DMS79 (cell line): Measurements from ENCODE around the gene RTL5.

Source experiments
- DNase-seq: peaks from one replicate; lab custom pipeline; 2025; lab: John Stamatoyannopoulos, UW

RTL5 gene

DNA sequence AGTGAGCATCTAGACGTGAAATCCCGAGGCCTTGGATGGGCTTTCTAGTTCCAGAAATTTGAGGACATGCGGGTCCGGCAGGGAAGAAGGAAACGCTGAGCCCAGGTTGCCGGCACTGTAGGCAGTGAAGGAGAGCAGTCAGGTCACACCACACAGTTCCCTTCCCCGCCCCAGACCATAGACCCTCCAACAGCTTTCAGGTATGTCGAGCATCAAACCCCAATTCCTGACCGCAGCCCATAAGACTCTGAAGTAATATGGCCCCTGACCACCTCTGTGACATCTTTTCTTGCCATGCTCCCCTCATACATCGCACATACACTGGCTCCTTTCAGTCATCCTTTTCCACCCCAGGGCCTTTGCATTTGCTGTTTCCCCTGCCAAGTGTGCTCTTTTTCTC lies 23.0 kb downstream of the RTL5 start:
- no peak for DNase-seq

DNA sequence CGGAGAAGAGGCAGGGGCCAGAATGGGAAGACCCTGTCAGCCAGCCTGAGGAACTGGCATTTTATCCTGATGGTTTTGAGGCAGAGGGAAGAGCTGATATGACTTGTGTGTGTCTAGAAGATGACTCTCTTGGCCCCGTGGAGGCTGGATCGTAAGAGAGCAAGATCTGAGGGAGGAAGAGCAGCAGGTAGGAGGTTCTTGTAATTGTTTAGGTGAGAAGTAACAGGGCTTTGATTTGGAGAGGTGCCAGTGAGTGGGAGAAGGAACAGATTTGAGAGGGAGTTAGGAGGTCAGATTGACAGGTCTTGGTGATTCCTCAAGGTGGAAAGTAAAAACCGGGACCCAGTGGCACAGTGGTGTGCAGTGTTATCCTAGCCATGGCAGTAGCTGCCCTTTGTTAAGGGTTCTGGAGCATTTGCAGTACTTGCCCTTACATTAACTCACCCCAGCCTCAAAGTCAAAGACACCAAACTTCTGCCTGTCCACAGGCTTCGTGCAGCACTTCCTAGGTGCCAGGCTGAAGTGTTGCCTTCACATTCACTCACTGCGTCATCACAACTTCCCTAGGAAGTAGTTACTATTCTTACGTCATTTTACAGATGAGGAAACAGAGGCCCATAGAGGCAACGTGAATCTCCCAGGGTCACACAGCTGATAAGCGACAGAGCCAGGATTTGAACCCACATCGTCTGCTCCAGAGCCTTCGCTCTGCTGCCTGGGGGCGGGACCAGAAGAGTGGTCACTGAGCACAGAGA lies 23.7 kb downstream of the RTL5 start:
- no peak for DNase-seq

DNA sequence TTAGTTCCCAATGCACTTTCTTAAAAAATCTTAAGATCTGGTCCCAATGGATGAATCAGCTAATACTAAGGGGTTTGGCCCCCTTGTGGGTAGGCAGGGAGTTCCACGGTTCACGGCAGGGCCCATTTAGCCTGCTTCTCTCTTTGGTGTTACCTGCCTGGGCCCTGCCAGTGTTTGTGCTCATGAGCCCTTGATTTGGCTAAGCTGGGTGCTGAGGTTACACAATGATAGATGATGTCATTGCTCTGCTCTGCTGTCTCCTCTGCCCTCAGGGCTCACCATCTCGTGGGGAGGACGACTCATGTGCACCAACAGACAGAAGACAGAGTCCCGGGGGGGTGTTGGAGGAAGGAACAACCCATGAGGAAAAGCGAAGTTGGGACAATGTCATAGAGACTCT lies 24.4 kb downstream of the RTL5 start:
- DNase-seq, result no peak

DNA sequence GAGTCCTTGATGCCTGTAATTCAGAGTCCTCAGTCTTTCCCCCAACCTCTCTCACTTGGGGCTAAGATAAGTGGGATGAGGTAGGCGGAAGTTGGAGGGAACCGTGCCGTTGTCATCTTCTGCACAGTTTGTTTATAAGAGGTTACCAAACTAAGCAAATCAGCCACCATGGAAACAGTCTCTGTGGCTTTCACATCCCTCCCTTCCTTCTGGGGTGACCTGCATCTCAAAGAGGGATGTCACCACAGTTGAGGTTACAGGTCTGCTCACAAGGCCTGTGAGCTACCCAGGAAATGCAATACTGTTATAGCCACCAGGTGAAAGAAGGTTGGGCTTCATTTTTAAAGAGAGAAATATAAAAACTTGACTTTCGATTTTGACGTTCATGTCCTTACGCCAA lies 26.3 kb downstream of the RTL5 start:
- no peak for DNase-seq

DNA sequence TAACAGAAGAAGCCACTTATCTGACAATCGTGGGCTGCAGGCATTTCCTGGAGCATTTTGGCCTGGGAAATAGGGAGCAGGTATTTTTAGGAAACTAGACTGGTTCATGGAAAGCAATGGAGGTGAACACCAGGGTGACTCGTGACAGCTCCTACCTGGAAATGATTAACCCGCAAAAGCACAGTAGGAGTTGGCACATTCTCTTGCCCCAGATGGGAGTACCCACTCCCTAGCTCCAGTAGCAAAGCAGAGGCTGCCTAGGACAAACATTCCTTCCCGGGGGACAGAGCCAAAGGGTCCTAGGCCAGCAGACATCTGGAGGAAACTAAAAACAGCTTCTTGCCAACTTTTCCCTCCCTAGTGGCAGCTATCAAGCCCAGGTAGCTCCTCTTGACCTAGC lies 29.0 kb downstream of the RTL5 start:
- no peak for DNase-seq

DNA sequence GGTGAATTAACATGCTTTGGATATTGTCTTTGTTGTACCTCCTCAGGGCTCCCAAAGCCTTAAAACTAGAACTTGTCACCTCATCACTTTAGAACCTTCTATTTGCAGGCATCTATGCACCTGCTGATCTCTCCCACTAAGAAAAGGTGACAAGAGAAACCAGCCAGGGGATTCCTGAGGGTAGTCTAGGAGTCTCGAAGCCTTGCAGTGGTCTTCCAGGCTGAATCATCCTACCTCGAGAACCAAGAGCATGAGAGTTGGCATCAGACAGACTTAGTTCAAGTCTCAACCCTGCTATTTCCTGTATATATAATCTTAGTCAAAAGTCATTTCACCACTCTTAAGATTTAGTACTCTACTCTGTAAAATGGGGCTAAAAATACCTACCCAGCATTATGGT lies 29.6 kb downstream of the RTL5 start:
- DNase-seq, result no peak

DNA sequence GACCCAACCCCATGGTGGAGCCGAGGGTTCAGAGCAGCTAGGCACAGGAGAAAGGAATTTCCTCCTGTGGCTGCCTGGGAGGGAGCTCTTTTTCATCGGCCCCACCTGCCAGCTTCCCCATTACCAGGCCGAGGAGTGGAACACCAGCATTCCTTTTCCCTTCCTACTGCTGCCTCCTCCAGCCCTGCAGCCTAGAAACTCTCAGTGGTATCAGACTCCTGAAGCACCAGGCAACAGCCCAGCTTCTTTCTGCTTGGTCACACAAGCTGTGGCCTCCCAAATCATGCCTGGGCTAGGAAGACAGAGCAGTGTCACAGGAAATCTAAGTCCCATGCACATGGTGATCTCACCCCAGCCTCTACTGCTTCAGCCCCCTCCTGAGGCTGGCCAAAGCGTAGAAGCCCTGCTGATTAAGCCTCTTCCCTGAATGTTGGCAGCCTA lies 30.1 kb downstream of the RTL5 start:
- DNase-seq, result no peak

DNA sequence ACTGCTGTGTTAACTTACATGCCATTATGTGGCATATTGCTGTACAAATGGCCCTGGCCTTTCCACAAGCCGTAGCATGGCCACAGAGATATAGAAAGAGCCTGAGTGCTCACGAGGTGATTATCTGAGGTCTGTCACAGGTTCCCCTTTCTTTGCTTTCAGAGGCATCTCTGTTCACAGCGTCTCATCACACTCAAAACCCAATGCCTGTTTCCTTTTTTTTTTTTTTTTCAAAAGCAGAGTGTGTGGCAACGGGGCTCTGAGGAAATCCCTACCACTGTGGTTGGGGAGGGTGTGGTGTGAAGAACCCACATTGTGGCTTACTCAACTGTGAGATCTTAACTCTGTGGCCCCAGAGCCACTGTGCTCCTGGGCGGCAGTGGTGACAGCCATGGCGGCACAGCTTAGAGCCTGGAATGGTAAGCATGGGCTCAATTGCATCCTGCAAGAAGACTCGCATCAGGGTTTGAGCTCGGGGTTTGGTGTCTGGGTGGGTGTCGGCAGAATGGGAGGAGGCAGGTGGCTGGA lies 30.8 kb downstream of the RTL5 start:
- DNase-seq, result no peak

DNA sequence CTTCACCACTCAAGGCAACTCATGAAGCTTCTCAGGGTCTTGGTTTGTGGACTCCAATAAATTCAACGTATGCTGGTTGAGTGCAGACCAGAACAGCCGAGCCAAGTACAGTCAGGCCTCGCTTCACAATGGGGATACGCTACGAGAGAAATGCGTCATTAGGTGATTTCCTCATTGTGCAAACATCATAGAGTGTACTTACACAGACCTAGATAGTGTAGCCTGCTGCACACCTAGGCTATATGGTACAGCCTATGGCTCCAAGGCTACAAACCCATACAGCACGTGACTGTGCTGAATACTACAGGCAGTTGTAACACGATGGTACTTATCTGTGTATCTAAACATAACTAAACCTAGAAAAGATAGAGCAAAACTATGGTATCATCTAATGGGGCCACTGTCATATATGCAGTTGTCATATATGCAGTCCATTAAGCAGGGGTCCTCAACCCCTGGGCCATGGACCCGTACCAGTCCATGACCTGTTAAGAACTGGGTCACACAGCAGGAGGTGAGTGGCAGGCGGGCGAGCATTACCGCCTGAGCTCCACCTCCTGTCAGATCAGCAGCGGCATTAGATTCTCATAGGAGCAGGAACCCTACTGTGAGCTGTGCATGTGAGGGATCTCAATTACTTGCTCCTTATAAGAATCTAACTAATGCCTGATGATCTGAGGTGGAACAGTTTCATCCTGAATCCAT lies 31.5 kb downstream of the RTL5 start:
- DNase-seq, result no peak

DNA sequence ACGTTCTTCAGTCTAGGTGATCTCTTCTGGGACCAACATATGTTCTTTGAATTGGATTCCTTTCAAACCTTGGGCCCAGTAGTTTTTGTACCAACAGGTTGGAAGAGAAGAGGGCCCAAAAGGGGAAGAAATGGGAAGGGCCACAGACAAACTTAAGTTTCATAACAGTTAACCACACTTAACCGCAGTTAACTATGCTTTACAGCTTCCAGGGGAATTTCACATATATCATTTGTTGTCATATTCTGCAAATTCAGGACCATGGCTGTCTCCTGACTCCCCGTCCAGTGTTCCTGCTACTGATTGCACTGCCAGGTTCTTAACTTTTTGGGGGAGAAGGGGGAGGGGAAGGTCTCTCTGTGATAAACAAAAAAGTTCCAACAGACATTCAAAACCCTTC lies 34.6 kb downstream of the RTL5 start:
- no peak for DNase-seq

DNA sequence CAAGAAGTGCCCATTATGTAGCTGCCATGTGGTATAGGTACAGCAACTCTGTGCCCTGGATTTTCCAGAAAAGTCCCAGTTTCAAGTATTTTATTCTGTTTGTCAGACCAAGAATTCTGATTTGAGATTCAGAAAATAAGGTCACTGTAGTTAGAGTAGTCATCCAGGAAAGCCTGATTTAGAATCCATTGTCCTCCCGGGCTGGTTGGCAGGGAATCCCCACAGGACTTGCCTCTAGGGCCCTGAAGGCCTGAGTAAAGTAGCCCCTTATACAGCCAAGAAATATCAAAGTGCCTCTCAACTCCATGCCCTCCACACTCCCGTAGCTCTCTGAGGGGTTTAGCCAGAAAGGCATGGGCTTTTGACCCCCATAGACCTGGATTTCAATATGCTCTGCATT lies 36.3 kb downstream of the RTL5 start:
- DNase-seq, result peak; percentile 35

DNA sequence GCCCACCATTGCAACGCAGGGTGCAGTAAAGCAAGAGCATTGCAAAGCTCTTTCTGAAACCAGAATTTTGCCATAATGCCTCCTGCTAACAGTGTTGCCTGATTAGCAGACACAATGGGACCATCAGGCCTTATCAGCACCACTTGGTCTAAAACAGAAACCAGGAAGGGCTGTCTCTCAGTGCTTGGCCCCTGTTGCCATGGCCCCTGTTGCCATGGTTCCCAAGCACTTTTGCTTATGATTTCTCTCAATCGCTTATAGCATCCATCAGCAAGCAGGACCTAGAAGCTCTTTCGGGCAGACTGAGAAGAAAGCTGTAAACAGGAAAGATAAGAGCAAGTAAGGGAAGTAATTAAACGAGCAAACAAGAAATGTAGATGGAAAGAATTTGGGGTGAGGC lies 36.8 kb downstream of the RTL5 start:
- DNase-seq, result peak; percentile 51

DNA sequence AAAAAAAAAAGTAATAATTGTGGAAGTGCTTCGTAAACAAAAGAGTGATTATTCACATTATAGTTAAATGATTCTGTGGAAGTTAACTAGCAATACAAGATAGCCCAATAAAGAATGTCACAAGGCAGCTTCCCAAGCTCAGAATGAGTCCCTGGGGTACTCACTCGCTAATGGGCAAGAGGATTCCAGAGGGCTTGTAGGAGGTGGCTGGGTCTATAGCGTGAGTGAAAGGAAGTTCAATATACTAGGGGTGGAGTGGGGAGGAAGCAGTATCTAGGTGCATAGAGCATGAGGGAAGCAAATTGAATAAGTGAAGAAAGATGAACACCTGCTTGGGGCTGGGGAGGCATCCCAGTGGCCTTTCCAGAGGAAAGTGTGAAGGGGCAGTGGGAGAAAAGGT lies 42.5 kb downstream of the RTL5 start:
- no peak for DNase-seq

DNA sequence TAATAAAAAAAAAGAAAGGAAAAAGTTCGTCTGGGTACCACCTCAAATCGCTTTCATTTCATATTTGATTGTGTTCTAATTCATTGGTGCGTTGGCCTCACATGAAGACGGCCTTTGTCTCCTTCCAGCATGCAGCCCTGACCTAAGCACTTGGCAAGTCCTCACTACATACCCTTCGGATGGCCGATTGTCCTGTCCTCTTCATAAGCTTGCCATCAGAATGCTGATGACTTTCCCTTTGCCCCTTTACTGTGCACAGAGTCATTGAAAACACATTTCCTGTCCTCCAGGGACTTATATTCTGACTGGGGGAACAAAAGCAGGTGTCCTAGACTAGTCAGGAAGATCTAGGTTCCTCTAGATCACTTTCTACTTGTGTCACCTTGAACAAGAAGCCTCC lies 43.0 kb downstream of the RTL5 start:
- no peak for DNase-seq

DNA sequence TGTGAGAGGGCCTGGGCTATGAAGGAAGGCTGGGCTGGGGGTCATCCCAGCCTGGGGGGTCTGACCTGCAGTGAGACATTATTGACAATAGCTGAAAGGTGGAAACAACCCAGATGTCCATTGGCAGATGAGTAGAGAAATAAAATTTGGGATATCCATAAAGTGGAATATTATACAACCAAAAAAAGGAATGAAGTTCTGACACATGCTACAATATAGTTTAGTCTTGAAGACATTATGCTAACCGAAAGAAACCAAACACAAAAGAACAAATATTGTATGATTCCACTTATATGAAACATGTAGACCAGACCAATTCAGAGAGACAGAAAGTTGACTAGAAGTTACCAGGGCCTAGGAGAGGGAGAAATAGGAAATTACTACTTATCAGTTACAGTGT lies 44.7 kb downstream of the RTL5 start:
- no peak for DNase-seq

DNA sequence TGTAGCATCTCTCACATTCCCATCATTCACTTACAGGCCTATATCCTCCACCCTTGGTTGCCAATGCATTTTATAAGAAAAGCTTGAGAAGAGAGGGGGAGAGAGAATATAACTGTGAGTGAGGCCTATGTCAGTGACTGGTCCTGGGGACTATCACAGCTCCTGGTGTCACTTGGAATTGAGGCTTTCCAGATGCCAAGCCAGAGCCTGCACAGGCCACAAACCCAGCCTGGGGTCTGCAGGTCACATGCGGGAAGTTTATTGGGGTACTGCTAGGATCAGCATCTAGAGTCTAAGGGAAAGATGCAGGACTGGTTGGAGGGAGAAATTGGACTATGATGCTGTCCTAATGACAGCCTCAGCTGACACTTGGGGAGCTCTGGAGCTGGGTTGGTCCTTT lies 47.6 kb downstream of the RTL5 start:
- DNase-seq, result no peak

DNA sequence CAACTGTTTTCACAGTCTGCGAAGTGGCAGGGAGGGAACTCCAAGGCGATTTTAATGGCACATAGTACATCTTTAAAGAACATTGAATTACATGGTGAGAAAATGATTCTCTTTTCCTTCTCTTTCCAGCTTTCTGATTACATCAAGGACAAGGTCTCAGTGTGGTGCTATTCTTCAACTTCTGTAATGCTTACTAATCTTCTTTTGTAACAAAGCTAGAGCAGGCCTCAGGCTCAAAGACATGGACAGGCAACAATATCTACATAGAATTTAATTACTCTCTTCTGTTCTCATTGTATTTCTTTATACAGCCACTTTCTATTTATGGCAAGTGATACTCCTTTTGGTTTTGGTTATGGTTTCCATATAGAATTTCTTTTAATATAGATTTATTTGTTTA lies 48.4 kb downstream of the RTL5 start:
- no peak for DNase-seq

DNA sequence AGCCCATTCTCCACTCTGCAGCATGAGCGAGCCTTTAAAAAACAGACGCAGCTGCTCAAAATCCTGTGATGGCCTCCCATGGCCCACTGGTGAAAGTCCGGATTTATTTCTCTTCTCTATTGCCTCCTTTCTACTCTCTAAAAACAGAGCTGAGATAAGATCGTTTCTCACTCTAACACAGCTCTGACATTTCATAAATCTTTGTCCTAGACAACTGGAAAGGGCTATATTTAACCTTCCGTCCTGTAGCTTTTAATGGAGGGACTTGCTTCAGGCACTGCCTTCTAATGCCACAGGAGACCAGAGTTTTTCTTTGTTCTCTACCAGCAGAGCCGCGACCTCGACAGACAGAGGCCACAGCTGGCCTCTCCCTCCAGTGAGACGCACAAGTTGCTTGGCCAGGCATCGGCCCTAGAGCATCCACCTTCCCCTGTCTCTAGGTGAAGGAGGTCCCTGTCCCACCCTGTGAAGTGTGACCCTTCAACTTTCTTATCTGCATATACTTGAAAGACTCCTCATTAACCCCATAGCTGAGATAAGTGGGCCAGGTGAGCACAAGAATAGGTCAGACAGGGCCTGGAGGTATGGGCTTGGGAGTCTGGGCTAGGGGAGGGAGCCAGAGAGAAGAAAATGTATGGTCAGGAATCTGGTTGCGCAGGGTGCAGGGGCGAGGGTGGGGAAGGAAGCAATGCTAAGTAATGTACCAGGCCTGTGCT lies 50.0 kb downstream of the RTL5 start:
- no peak for DNase-seq

DNA sequence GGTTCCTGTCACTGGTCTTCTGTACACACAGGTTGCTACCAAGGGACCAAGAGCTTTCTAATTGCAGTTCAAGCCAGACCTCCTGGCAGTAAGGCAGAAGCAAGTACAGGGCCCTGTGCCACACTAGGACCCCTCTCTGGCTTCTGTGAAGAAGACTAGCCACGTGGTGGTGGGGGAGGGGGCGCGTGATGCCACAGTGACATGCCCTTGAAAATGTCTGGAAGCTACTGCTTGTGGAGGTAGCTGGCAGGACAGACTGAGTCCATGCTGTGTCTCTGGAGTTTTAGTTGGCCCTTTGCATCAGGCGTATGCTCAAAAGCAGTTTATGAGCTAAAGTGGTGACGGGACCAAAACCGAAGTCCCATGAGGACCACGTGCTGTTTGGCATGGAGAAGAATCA lies 50.9 kb downstream of the RTL5 start:
- no peak for DNase-seq

DNA sequence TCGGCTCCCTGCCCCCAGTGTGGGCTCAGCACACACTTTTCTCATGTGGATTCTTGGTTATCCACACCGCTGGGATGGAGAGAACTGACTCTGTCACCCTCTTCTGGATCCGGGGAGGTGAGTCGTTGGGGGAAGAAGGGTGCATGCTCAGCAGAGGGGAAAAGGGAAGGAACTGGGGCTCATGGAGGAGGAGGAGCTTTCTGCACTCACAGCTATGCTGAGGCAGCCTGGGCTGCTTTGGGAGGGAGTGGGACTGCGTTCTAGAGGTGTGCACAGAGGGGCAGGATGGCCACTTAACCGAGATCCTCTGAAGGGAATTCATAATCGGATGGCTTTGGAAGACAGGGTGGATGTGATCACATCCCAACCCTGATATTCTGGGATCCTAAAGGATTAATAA lies 51.6 kb downstream of the RTL5 start:
- no peak for DNase-seq

DNA sequence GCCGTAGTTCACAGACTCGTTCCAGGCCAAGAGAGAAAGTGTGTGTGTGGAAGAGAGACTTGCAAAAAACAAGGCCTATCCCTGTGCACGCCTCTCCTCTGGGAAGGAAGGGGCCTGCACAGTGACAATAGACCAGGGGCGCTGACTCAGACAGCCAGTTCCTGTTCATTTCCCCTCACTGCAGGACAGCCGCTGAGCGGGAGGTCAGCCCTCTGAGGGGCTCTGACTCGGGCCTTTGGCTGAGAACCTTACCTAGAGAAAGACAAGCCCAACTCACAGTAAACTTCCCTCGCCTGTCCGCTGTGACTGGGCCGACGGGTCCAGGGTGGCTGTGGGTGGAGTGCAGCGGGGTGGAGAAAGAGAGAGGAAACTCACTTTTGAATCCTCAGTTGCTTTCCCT lies 52.1 kb downstream of the RTL5 start:
- no peak for DNase-seq

DNA sequence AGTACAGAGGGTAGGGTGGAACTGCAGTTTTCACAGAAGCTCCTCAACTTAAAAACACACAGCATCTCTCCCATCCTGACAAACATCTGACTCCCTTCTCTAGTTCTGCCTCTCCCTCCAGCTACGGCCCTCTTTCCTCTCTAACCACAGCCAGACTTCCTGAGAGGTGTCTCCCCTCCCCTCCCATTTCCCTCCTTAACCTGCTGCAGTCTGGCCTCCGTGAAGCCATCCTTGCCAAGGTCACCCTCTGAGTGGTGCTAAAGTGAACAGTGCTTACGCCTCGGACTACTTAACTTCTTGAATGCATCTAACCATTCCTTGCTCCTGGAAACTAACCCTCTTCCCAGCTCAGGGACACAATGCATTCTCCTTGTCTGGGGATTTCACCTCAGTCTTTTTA lies 53.3 kb downstream of the RTL5 start:
- no peak for DNase-seq
